Esophagus muscularis mucosa (tissue), 4 donors: ENCODE measurements around the gene ATF6.

Experiments used
- EP300 ChIP-seq: sonication (generic); formaldehyde crosslinking; IDR thresholded peaks from one replicate; pipeline ENCODE4 v1.6.1; 2017; ENCODE audit warnings: antibody characterized with exemption
- POLR2A ChIP-seq: fragments of 450-650 bp; IDR thresholded peaks from one replicate; pipeline ENCODE4 v1.6.1; 2017; ENCODE audit warnings: antibody characterized with exemption, moderate library complexity, mild to moderate bottlenecking, low read depth
- TF ChIP-seq, protein P1 (sequence below), 3 experiments: fragments of 200-600 bp in 2 of 3; fragments of 450-650 bp in 1 of 3; sonication (generic) in 2 of 3; IDR thresholded peaks; one replicate each; pipeline ENCODE4 v1.5.1; 2017 to 2019; ENCODE audit warnings: antibody characterized with exemption in 3 of 3, mild to moderate bottlenecking in 2 of 3, moderate library complexity in 1 of 3

DNA sequence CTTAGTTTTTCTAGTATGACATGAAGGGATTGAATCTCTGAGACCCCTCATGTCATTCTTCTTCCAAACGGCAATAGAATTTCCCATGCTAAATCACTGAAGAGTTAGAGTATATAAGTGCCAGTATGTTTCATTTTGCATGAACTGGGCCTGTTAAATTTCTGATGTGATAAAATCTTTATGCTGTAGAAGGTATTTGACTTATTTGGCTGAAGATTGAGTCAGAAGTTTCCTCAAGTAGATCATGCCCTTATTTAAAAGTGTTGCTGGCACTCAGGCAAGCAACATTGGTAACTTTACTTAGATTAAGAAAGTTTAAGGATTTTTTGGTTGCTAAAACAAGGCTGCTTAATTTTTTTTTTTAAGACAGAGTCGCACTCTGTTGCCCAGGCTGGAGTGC lies 13.3 kb downstream of the ATF6 start:
- TF ChIP-seq, protein P1, sequence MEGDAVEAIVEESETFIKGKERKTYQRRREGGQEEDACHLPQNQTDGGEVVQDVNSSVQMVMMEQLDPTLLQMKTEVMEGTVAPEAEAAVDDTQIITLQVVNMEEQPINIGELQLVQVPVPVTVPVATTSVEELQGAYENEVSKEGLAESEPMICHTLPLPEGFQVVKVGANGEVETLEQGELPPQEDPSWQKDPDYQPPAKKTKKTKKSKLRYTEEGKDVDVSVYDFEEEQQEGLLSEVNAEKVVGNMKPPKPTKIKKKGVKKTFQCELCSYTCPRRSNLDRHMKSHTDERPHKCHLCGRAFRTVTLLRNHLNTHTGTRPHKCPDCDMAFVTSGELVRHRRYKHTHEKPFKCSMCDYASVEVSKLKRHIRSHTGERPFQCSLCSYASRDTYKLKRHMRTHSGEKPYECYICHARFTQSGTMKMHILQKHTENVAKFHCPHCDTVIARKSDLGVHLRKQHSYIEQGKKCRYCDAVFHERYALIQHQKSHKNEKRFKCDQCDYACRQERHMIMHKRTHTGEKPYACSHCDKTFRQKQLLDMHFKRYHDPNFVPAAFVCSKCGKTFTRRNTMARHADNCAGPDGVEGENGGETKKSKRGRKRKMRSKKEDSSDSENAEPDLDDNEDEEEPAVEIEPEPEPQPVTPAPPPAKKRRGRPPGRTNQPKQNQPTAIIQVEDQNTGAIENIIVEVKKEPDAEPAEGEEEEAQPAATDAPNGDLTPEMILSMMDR (IDR thresholded peaks at IDR 0.05): no peak
- TF ChIP-seq EP300 (no peak), POLR2A (no peak)
